HepG2 (cell line): ENCODE measurements around the gene ZNF615. TPM values are rescaled to one million over a fixed set of nuclear protein-coding genes. Genes with fewer than 3 reads are reported as not detected.

ENCODE experiments used
- FOXK1 ChIP-seq: sonication (generic); formaldehyde crosslinking; IDR thresholded peaks from 2 replicates; pipeline ENCODE4 v1.4.0; 2020; ENCODE audit warnings: low read depth, missing genetic modification reagents, borderline replicate concordance
- GATA4 ChIP-seq: sonication (generic); IDR thresholded peaks from 2 replicates; pipeline ENCODE4 v1.6.1; 2016; ENCODE audit warnings: antibody characterized with exemption, low read depth, borderline replicate concordance
- HHEX ChIP-seq: IDR thresholded peaks from 2 replicates; pipeline ENCODE4 v1.6.1; 2016; ENCODE audit warnings: control low read depth
- HNRNPK ChIP-seq: fragments of 200-400 bp; formaldehyde crosslinking; IDR thresholded peaks from 2 replicates; pipeline ENCODE4 v1.6.1; 2018; ENCODE audit warnings: low read length, low read depth, moderate library complexity, mild to moderate bottlenecking; ENCODE audit not compliant: poor library complexity, severe bottlenecking
- KLF9 ChIP-seq: IDR thresholded peaks from 2 replicates; pipeline ENCODE4 v1.6.1; 2016; ENCODE audit warnings: low read depth
- MAFF ChIP-seq: IDR thresholded peaks from 2 replicates; pipeline ENCODE4 v1.6.1; 2011; ENCODE audit warnings: low read depth, low read length, improper control_type of control experiment
- PHB2 ChIP-seq: fragments of 450-650 bp; IDR thresholded peaks from 2 replicates; pipeline ENCODE4 v1.6.1; 2018; ENCODE audit not compliant: partially characterized antibody
- SNRNP70 ChIP-seq: fragments of 200-400 bp; formaldehyde crosslinking; IDR thresholded peaks from 2 replicates; pipeline ENCODE4 v1.6.1; 2017; ENCODE audit warnings: mild to moderate bottlenecking, low read depth, low read length, moderate library complexity
- SPEN ChIP-seq: sonication (generic); formaldehyde crosslinking; IDR thresholded peaks from 2 replicates; pipeline ENCODE4 v1.5.1; 2020; ENCODE audit warnings: low read depth, mild to moderate bottlenecking, missing genetic modification reagents
- YEATS4 ChIP-seq: sonication (generic); formaldehyde crosslinking; IDR thresholded peaks from 2 replicates; pipeline ENCODE4 v1.4.0; 2020; ENCODE audit warnings: missing genetic modification reagents, borderline replicate concordance
- ZFP36L1 ChIP-seq: sonication (generic); formaldehyde crosslinking; IDR thresholded peaks from 2 replicates; pipeline ENCODE4 v1.8.0; 2022; ENCODE audit warnings: mild to moderate bottlenecking, missing genetic modification reagents, moderate library complexity
- ZFP82 ChIP-seq: sonication (generic); formaldehyde crosslinking; IDR thresholded peaks from 2 replicates; pipeline ENCODE4 v1.5.1; 2020; ENCODE audit warnings: mild to moderate bottlenecking, missing genetic modification reagents, borderline replicate concordance
- ZKSCAN5 ChIP-seq: sonication (generic); formaldehyde crosslinking; IDR thresholded peaks from 2 replicates; pipeline ENCODE4 v1.5.1; 2020; ENCODE audit warnings: mild to moderate bottlenecking, missing genetic modification reagents
- ZNF280D ChIP-seq: sonication (generic); formaldehyde crosslinking; IDR thresholded peaks from 2 replicates; pipeline ENCODE4 v1.5.1; 2020; ENCODE audit warnings: mild to moderate bottlenecking, missing genetic modification reagents
- ZNF775 ChIP-seq: sonication (generic); formaldehyde crosslinking; IDR thresholded peaks from 2 replicates; pipeline ENCODE4 v1.4.0; 2020; ENCODE audit warnings: missing genetic modification reagents, mild to moderate bottlenecking, moderate library complexity, borderline replicate concordance
- ZNF781 ChIP-seq: sonication (generic); formaldehyde crosslinking; IDR thresholded peaks from 2 replicates; pipeline ENCODE4 v1.5.1; 2020; ENCODE audit warnings: borderline replicate concordance, mild to moderate bottlenecking, missing genetic modification reagents; ENCODE audit errors: not compliant biosample characterization
- ZNF850 ChIP-seq: sonication (generic); formaldehyde crosslinking; conservative IDR thresholded peaks from 2 replicates; pipeline ENCODE4 v1.9.0; 2021; ENCODE audit warnings: mild to moderate bottlenecking, missing genetic modification reagents
- polyA plus RNA-seq, 8 experiments: library from polyadenylated mRNA; depleted of rRNA in 3 of 8; stranded (reverse) in 7 of 8; unstranded in 1 of 8; fragments of >200 nt; fragmentation: Illumina TruSeq in 4 of 8; extraction: Trizol in 4 of 8; gene quantifications; 2 replicates each; pipeline versions ENCODE4 v1.2.1 to v1.2.3, GENCODE V29; 2011 to 2016; ENCODE audit warnings: low read depth in 4 of 8, missing spikeins in 1 of 8, mixed read lengths in 1 of 8; ENCODE audit not compliant: insufficient read depth in 1 of 8
- total RNA-seq, 5 experiments: library from RNA; depleted of rRNA; stranded (reverse); fragments of >200 nt; fragmentation: Illumina TruSeq; extraction: Trizol; gene quantifications; 2 replicates each; pipeline ENCODE4 v1.2.3, GENCODE V29; 2016; ENCODE audit warnings: low read depth in 1 of 5
- TF ChIP-seq, protein P1 (sequence below): sonication (generic); formaldehyde crosslinking; IDR thresholded peaks from 2 replicates; pipeline ENCODE4 v1.5.1; 2020; ENCODE audit warnings: missing genetic modification reagents, mild to moderate bottlenecking, borderline replicate concordance
- TF ChIP-seq, protein P2 (sequence below): sonication (generic); formaldehyde crosslinking; IDR thresholded peaks from 2 replicates; pipeline ENCODE4 v1.4.0; 2020; ENCODE audit warnings: mild to moderate bottlenecking, missing genetic modification reagents
- TF ChIP-seq, protein P3 (sequence below): sonication (generic); formaldehyde crosslinking; IDR thresholded peaks from 2 replicates; pipeline ENCODE4 v1.8.0; 2022; ENCODE audit warnings: missing genetic modification reagents, low read depth, mild to moderate bottlenecking, borderline replicate concordance
- TF ChIP-seq, protein P4 (sequence below): IDR thresholded peaks from 2 replicates; pipeline ENCODE4 v1.6.1; 2016; ENCODE audit warnings: low read depth, control low read depth

The ZNF615 gene
- total and polyA plus RNA-seq, 2 of the 13 experiments (the other 11 are each of a cell fraction or from before 2014, with no cell fraction given): 5.2 to 7.8 TPM

DNA sequence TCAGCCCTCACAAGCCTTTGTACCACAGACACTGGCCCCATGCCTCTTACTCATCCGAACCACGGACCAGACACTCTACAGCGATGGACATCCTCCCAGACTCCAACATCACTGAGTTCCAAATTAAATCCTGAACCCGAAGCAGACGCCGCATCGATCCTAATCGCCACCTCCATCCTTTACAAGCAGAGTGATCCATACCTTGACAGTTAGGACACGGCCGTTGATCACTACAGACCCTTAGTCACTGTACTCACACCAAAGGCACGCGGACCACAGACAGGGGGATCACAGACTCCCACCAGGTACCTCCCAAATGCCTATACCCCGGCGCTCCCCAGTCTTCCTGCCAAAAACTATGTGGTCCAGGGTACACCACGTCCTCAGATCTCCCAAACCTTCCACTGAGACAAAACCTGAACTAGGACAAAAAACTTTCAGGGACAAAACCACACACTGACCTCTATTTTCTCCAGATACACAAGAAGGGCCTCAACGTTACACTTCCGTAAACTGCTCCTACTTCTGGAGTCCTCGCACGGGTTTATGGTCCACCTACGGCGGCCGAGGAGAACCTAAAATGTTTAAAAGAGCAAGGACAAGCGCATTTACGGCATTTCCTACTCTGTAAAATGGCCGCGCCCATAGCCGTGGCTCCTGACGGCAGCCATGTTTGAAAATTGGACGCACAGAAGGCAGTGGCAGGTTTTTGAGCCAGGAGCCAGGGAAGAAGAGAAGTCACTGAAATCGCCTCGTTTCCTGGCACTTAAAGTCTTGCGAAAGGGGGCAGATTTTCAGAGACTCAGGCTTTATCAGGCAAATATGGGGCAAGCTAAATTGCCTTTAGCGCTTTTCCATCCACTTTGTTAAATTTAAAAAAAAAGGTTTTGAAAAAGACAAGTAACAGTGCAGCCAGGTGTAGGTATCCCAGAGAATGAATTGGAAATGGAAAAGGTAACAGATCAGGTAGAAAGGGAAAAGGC, 21.4 kb downstream of the ZNF615 start, which contains the start of gene ZNF350 (continued):
- TF ChIP-seq, protein P1, sequence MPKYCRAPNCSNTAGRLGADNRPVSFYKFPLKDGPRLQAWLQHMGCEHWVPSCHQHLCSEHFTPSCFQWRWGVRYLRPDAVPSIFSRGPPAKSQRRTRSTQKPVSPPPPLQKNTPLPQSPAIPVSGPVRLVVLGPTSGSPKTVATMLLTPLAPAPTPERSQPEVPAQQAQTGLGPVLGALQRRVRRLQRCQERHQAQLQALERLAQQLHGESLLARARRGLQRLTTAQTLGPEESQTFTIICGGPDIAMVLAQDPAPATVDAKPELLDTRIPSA (CRISPR knock-in tag): no peak
- TF ChIP-seq MAFF (peak; percentile 37), GATA4 (peak; percentile 61; the same call in 1 of the 2 replicates), ZNF781 (CRISPR knock-in tag) (no peak), ZFP36L1 (CRISPR knock-in tag) (peak; percentile 57; the same call in 1 of the 2 replicates), HHEX (CRISPR knock-in tag) (no peak), HNRNPK (no peak), PHB2 (no peak), FOXK1 (CRISPR knock-in tag) (peak; percentile 98), ZNF280D (CRISPR knock-in tag) (peak; percentile 82), KLF9 (0 out of 2 replicates have a peak, but pooled peaks have one; percentile 58), ZKSCAN5 (CRISPR knock-in tag) (no peak), YEATS4 (peak; percentile 62; the same call in 1 of the 2 replicates), ZNF850 (CRISPR knock-in tag) (no peak), ZFP82 (CRISPR knock-in tag) (no peak), SPEN (CRISPR knock-in tag) (peak; percentile 77; the same call in 1 of the 2 replicates), SNRNP70 (no peak), ZNF775 (no peak)
- TF ChIP-seq, protein P2, sequence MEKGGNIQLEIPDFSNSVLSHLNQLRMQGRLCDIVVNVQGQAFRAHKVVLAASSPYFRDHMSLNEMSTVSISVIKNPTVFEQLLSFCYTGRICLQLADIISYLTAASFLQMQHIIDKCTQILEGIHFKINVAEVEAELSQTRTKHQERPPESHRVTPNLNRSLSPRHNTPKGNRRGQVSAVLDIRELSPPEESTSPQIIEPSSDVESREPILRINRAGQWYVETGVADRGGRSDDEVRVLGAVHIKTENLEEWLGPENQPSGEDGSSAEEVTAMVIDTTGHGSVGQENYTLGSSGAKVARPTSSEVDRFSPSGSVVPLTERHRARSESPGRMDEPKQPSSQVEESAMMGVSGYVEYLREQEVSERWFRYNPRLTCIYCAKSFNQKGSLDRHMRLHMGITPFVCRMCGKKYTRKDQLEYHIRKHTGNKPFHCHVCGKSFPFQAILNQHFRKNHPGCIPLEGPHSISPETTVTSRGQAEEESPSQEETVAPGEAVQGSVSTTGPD (CRISPR knock-in tag): no peak
- TF ChIP-seq, protein P3, sequence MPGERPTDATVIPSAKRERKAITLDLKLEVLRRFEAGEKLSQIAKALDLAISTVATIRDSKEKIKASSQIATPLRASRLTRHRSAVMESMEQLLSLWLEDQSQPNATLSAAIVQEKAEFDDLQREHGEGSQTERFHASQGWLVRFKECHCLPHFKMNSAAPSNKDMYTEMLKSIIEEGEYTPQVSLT (CRISPR knock-in tag): no peak
- TF ChIP-seq, protein P4, sequence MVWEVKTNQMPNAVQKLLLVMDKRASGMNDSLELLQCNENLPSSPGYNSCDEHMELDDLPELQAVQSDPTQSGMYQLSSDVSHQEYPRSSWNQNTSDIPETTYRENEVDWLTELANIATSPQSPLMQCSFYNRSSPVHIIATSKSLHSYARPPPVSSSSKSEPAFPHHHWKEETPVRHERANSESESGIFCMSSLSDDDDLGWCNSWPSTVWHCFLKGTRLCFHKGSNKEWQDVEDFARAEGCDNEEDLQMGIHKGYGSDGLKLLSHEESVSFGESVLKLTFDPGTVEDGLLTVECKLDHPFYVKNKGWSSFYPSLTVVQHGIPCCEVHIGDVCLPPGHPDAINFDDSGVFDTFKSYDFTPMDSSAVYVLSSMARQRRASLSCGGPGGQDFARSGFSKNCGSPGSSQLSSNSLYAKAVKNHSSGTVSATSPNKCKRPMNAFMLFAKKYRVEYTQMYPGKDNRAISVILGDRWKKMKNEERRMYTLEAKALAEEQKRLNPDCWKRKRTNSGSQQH (CRISPR knock-in tag): no peak; the same call in 1 of the 2 replicates
